Activated naive CD4-positive, alpha-beta T cell (primary cell): Measurements from ENCODE around the gene PDLIM4.
A peak's percentile ranks its signal among the peaks of the same experiment; 100 is the strongest.

Experiments
- DNase-seq, 4 experiments: peaks; one replicate each; lab custom pipeline; 2025; lab: John Stamatoyannopoulos, UW

Gene PDLIM4

DNA sequence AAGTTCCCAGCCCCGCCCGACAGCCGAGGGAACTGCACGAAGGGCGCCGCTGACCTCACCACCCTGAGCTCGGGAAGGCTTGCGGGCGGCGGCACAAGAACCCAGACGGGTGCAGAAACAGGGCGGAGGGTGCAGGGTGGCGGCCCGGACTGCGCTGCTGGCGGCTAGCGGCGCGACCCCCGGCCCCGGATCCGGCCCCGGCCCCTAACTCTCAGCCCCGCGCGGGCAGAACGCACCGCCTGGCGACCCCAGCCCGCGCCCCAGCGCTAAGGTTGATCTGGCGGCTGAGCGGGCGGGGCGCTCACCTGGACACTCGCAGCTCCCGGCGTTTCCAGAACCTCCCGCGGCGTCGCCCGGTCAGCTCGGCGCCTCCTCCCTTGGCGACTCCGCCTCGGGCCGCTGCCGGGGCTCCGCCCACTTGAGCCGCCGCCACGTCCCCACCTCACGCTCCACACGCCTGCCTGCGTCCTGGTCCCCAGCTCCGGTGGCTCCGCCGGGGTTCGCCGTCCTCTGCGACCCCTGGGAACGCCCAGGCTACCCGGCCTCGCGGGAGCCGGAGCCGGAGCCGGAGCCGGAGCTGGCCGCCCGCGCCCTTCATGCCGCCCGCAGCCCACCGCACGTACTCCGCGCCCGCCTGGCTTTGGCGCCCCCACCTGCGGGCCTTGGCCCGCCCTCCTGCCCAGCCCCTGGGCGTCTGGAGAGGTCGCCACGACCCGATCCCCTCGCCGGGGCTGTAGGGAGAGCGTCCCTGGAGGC, 29.8 kb upstream of the PDLIM4 start, which contains the start of gene P4HA2:
P4HA2 (minus strand) TSS at position 369 of the 756 bp plus-strand sequence. CDS start 9,227 bp downstream, outside the sequence.
- no peak for DNase-seq

DNA sequence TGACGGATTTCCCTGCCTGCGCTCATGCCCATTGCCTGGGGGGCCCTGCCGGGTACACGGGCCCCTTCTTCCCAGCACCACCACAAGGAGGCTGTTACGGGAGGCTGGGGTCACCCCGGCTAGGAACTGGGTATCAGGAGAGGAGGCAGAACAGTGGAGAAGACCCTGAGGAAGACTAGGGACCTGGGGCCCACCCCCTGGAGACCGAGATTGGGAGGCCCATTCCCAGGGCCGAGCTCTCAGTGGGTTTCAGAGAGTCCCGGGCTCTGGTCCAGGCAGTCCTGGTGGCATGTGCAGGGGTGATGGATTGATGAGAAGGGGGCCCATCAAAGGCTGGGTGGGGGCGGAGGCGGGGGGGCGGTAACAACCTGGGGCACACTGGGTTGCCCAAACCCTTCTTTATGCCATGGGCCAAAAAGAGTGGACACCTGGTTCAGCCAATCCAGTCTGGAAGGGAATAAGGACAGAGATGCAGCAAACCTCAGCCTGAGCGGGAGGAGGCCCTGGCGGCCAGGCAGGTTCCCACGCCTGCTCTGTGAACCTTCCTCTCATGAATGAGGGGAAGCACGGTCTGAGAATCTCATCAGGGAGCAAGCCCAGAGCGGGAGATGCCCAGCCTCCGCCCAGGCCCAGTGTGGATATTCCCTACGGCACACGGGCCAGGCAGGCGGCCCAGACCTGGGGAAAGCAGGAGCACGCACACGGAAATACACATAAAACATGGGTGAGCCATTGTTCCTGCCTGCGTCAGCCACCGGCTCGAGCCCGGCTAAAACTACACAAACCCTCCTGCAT, 29.1 kb upstream of the PDLIM4 start:
- DNase-seq = no peak

DNA sequence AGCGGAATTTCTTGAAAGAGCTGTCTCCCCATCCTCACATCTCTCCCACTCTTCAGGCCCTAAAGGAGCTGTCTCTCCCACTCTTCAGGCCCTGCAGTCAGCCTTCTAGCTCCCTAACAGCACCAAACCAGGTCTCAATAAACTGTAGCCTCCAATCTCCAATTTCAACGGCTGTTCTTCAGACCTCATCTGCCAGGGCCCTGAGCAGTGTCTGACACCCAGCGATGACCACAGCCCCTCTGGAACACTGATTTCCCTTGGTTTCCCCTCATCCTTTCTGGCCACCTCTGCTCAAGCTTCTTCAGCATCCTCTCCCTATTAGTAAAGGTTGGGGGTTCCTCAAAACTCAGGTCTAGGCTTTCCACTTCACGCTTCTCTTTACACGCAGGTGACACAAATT, 28.3 kb upstream of the PDLIM4 start:
- DNase-seq = no peak

DNA sequence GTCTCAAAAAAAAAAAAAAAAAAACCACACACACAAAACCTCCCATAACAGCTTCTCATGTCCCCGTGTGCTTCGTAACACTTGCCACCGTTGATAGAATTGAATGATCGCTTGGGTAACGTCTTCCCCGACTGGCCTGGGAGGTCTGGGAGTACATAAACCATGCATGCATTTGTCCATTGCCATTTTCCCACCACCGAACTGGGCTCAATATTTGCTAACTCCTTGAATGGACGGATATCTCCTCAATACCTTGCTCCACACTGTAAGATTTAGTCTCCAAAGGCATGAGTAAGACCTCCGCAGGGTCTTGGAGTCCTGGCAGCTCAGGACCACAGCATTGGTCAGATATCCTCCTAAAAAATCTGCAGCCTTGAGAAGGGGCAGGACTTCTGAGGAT, 26.6 kb upstream of the PDLIM4 start:
- DNase-seq = no peak

DNA sequence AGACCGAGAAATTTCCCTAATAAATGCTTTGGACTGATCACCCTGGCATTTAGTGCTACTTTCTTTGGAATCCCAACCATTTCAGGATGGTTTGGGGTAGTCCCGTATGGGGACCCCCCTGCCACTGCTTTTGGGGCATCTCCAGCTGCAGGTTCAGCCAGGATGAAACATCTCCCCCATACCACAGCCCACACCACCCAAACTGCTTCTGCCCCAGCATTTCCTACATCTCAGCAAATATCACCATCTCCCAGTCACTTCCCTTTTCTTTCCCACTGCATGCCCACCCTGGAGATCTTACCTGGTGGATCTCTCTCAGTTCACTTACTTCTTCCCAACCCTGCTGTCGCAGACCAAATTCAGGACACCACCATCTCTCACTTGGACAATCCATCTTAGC, 25.0 kb upstream of the PDLIM4 start:
- DNase-seq = no peak

DNA sequence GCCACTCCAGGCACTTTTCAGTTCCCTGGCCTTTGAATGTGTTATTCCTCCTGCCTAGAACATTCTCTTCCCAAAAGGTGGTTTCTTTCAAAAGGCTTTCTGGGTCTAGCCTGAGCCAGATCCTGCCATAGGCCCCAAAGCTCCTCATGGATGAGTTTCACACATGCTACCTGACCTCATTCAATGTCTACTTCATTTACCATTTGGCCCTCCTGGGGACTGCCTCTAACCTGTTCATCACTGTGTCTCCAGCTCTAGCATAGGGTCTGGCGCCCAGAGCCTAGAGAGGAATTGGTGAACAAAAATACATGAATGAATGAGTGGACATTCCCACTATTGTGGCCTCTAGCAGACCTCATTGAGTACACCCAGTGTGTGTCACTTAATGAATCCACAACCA, 24.4 kb upstream of the PDLIM4 start:
- DNase-seq = no peak

DNA sequence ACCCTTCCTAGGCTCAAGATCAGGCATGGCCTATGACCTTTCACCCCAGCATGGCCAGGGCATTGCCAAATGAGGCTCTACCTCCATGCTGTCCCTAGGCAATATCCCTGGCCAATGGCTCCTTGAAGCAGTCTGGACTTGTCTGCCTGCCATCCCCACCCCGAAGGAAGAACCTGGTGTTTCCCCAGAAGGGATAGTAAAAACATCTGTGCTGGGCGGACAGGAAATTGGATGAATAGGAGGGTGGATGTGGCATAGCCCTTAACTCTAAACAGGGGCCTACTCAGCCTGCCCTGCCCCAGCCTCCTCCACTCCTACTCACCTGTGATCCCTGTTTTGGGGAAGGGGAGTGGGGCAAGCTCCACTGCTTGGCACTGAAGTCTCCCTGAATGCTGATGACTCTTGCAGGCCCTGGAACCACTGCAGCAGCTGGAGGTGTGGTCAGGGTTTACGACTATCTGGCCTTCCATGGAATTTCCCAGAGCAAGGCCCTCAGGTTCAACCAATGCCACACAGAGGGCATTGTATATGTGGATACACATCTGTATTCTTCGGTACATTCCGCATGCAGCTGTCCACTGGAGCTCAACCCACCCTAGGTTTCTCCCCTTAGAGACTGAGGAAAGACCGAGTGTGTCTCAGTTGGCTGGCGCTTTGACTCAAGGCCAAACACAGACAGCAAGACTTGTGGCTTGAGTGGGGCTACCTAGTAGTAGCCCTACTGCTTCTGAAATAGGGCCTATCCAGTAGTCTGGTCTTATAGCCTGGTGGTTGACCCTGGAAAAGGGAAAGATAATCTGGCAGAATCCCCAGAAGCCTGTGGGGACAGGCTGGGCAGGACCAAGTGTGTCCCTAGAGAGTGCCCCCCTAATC, 23.4 kb upstream of the PDLIM4 start:
- no peak for DNase-seq

DNA sequence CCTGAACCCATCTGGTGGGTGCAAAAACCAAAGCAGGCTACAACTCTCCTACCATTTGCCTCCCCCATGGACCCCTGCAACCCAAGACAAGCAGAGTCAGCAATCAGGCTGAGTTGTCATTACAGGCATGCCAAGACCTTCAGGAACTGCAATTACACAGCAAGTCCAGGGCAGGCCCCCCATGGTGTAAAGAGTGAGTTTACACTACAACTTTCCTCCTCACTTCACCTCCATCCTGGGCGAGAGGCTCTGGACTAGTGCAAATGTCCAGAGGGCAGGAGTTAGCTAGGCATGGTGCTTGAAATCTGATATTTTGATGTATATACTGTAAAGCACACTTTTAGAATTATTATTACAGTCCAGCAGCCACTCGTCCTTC, 22.8 kb upstream of the PDLIM4 start:
- DNase-seq = no peak

DNA sequence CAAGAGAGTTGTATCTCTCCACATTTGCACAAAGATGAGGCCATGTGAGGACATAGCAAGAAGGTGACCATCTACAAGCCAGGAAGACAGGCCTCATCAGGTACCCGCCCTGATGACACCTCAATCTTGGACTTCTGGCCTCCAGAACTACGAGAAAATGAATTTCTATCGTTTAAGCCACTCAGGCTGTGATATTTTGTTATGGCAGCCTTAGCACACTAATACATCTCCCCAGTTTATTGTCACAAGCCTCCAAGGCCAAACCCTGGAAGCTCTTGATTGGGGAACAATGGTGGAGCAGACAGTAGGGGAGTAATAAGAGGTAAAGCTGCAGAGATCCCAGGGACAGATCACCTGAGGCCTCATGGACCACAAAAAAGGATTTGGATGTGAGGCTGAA, 22.2 kb upstream of the PDLIM4 start:
- no peak for DNase-seq

DNA sequence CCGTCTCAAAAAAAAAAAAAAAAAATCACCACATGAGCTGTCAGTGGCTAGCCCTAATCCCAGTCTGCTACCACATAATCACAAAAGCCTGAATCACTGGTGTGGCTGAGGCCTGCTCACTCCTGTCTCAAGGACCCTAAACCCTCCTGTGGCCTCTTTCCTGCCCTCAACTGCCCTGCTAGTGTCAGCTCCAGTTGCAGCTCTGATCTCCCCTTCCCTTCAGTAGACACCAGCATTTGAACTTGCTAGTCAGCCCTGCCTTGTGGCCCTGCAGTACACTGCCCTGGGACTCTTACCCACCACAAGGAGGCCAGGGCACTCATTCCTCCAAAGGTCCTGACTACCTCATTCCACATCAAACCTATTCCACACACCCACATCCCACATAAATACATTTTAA, 20.4 kb upstream of the PDLIM4 start:
- DNase-seq = no peak

DNA sequence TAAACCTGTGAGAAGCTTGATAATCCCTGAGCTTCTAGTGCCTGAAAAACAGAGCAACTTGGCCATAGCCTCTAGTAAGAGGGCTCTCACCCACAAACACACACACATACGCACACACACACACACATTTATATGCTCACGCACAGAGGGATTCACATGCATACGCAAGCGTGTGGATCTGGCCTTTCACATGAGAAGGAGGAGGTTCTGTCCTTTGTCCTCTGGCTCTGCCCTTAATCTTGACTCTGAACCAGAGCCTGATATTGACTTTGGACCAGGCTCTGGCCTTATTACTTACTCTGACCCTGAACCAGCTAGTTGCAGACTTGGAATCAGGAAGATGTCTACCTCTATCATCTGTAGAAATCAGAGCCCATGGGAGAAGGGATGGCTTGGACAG, 19.8 kb upstream of the PDLIM4 start:
- DNase-seq = no peak

DNA sequence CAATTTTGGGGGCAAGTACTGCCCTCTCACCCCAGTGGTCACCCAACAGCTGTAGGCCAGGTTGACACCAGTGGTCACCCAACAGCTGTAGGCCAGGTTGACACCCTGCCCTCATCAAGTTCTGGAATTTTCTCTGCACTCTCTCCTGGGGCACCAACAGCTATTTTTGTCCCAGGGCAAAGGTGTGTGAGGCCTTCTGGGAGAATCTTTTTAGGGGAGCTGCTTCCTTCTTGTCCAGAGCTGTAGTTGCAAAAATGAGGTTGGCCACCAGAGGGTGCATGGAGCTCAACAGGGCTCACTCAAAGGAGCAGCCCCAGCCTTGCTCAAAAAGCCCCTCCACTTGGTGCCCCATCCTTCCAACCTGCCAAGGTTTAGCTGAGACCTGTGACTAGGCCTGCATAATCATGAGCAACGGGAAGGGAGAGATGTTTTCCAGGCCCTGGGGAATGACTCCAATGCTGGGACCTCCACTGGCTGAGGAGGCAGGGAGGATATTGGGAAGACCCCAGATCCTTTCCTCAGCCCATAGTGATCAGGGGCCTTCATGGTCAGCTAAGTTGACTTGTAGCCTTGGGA, 19.2 kb upstream of the PDLIM4 start:
- peak; percentile 25 to 58 (median 51) for DNase-seq

DNA sequence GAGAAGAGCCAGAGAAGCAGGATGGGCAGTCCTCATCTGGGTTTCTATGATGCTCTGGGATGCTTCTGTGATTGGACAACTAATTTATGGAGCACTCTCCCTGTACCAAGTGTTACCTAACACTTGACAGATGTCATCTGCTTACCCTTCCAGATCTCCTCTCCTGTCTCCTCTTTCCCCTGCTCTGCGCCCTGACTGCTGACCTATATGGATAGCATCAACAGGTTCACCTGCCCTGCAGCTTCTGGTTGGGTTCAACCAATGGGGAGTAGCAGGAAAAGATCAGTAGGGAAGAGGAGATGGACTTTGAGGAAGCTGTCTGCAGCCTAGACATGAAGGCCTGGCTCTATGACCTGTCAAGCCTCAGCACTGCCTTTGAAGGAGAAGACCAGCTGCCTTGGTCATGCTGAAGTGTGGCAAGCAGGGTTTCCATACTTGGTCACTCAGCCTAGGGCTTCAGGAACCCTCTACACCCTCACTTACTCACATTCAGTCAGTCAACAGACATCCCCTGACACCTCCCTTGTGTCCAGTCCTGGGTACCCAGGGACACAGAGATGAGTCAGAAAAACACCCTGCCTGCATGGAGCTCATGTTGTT, 18.5 kb upstream of the PDLIM4 start:
- DNase-seq = no peak

DNA sequence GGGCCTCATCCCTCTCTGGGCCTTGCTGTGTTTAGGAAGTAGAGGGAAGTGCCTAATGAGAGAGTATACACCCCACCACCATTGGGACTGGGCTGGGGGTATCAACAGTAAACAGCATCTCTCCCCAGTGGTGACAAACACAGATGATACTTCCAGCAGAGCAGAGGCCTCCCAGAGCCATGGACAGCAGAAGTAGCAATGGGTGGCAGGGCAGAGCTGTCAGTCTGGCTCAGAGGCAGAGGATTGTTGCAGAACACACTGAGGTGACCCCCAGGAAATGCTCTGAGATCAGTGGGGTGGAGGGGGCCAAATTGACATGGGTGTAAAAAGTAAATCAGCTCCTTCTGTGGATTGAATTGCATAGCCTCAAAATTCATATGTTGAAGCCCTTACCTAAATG, 17.7 kb upstream of the PDLIM4 start:
- DNase-seq = no peak

DNA sequence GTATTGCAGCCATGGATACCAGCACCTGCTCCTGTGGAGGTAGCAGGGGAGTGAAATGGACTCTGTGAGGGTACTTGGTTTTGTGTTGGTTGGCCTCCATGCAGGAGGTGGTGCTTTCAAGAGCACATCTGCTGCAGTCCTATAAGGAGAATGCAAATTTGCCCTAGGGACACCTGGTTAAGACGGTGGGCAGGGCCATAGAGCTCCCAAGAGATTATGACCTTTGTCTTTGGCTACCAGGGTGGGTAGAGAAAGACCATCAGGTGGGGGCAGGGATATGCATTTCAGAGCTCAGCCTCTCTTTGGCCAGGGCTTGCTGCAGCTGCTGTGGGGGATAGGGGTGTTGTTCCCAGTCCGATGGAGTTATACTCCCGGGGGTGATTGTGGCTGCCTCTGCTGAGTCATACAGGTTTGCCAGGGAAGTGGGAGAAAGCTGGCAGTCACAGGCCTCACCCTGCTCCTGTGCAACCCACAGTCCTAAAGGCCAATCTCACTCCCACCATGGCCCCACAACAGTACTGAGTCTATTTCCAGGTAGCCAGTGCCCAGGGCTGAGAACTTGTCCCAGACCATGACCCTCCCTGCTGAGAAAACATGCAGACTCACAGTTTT, 14.0 kb upstream of the PDLIM4 start:
- DNase-seq = no peak

DNA sequence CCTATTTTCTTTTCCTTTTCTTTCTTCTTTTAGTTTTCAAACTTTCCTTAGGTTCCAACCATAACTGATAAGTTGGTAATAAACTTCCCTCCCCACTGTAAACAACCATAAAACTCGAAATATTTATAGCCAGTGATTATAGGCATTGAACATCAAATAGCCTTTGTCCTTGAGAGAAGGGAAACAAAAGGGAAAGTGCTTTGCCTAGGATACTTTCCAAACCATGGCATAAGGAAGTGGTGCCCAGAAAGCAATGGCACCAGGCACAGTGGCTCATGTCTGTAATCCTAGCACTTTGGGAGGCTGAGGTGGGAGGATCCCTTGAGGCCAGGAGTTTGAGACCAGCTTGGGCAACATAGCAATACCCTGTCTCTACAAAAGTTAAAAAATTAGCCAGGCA, 11.9 kb upstream of the PDLIM4 start:
- no peak for DNase-seq

DNA sequence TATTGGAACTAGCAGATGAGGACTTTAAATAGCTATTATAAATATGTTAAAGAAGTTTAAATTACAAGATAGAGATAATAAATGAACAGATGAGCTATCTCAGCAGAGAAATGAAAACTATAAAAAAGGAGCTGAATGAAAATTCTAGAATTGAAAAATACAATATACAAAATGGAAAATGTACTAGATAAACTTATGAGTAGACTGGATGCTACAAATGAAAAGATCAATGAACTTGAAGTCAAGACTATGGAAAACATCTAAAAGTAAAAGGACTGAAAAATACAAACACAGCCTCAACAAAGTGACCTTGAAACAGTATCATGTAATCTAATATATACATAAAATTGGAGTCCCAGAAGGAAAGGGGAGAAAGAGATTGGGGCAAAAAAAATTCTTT, 10.7 kb upstream of the PDLIM4 start:
- DNase-seq = no peak

DNA sequence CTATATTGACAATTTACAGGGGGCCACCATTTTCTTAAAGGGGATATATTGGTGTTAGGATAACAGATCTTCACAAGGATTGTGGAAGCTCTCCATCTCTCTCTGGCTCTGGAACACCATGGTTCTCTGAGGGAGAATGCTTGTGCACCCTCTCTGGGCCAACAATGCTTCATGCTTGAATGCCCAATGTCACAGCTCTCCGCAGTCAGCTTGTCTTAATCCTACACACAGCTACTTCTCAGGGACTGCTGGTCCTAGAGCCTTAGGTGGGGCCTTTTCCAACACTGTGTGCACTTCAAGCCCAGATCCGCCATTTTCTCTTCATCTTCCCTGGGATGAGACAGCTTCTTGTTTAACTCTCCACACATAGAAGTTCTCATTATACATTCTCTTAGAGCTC, 6.9 kb upstream of the PDLIM4 start:
- no peak for DNase-seq

DNA sequence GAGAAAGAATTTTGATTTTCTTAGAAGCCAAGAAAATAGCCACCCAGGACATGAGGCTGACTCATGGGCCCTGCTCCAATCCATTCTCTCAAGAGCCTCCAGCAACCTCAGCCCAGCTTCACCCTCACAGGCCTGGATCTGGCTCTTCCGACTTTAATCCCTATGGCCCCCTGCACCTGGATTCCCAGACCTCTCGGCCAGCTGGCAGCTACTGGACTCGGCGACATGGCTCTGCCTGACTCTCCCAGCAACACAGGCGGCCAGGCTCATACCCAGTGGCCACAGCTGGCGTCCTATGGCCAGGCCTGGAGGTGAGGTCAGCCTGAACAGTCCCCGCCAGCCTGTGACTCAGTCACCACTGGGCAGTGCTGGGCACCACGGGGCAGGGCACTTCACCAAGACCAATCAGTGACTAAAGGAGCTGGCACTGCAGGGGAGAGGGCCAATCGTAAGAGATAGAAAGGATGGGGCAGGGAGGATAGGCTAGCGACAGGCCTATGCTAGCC, 6.2 kb upstream of the PDLIM4 start:
- DNase-seq = no peak

DNA sequence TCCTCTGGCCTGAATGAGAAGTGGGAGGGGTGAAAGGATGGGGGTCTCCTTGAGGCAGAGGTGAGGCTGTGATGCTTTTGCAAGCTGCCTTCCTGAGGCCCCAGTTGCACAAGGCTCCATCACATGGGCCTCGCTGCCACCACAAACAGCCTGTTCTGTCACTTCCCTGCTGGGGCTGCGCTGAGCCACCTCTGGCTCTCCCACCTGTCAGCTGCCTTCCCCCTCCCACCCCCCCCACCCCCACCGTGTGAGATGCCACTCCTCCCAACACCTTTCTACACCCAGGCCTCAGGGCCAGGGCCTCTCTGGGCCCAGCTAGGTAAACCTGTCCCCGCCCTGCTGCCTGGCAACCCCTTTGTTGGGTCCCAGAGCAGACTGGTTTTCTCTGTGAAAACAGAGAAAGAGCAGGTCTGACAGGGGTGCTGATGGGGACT, 4.5 kb upstream of the PDLIM4 start:
- DNase-seq = no peak
